Activated CD4-positive, alpha-beta T cell treated with anti-CD3 and anti-CD28 coated beads for 36 hours (primary cell): ENCODE results near the gene FZD1. TPM values are rescaled to one million over a fixed set of nuclear protein-coding genes. Genes with fewer than 3 reads are reported as not detected.

ENCODE experiments used
- ATAC-seq: fragments of 200-7000 bp; cut with Tn5 transposase; one replicate; pipeline ENCODE4 v1.10.0; 2021; ENCODE audit warnings: mild to moderate bottlenecking, moderate library complexity
- CTCF ChIA-PET: fragments of 350-600 bp; sonication (Branson Sonifier 250); formaldehyde crosslinking; loops from one replicate; lab custom pipeline; 2021; ENCODE audit warnings: antibody characterized with exemption; lab: Charles Lee
- POLR2A ChIA-PET: fragments of 350-600 bp; sonication (Branson Sonifier 250); formaldehyde crosslinking; loops from one replicate; lab custom pipeline; 2021; ENCODE audit warnings: antibody characterized with exemption, inconsistent platforms; lab: Charles Lee
- DNase-seq: peaks from one replicate; pipeline ENCODE4 v3.0.0-alpha.2; 2020
- H3K27ac Mint-ChIP-seq: one replicate; pipeline ENCODE4 v1.8.0; 2021; ENCODE audit warnings: mixed read lengths
- H3K27me3 Mint-ChIP-seq: one replicate; pipeline ENCODE4 v1.8.0; 2021; ENCODE audit warnings: mixed read lengths
- H3K36me3 Mint-ChIP-seq: one replicate; pipeline ENCODE4 v1.8.0; 2021; ENCODE audit warnings: low read depth, mixed read lengths
- H3K4me1 Mint-ChIP-seq: one replicate; pipeline ENCODE4 v1.8.0; 2021; ENCODE audit warnings: mixed read lengths
- H3K4me3 Mint-ChIP-seq: one replicate; pipeline ENCODE4 v1.8.0; 2021; ENCODE audit warnings: mild to moderate bottlenecking, moderate library complexity, mixed read lengths
- H3K9me3 Mint-ChIP-seq: one replicate; pipeline ENCODE4 v1.8.0; 2021; ENCODE audit warnings: low read depth, mixed read lengths
- intact Hi-C, 2 experiments: fragments of 100-400 bp; cut with DNase I in 1 of 2; cut with micrococcal nuclease in 1 of 2; formaldehyde crosslinking; loops; one replicate each; pipeline versions ENCODE4 v1.14.2 to v1.15.1; 2022 to 2024; cut with DNase I, micrococcal nuclease
- total RNA-seq, 2 experiments: library from RNA; stranded (reverse); gene quantifications; one replicate each; pipeline ENCODE4 v1.2.3, GENCODE V29; 2021

Gene FZD1
- total RNA-seq, 2 experiments from 2014 or later, result 0.47 to 0.69 TPM

DNA sequence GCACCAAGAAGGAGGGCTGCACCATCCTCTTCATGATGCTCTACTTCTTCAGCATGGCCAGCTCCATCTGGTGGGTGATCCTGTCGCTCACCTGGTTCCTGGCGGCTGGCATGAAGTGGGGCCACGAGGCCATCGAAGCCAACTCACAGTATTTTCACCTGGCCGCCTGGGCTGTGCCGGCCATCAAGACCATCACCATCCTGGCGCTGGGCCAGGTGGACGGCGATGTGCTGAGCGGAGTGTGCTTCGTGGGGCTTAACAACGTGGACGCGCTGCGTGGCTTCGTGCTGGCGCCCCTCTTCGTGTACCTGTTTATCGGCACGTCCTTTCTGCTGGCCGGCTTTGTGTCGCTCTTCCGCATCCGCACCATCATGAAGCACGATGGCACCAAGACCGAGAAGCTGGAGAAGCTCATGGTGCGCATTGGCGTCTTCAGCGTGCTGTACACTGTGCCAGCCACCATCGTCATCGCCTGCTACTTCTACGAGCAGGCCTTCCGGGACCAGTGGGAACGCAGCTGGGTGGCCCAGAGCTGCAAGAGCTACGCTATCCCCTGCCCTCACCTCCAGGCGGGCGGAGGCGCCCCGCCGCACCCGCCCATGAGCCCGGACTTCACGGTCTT is 1.9 kb downstream of the FZD1 start:
- Mint-ChIP-seq H3K36me3 (no peaks in the 10 kb centered on the region), H3K4me3 (peak overlapping the region; percentile 19), H3K27ac (no peak overlapping the region), H3K4me1 (peaks cover 8% of the 10 kb centered on the region), H3K9me3 (no peaks in the 10 kb centered on the region), H3K27me3 (peaks cover 35% of the 10 kb centered on the region)
- no peak for DNase-seq
- ChIA-PET CTCF (no interaction called here), POLR2A (no interaction called here)
- ATAC-seq, result no peak
- intact Hi-C loops, result loop anchor here (10.0 kb wide), 3 partner anchors 181 to 1179 kb away; partner anchors contain the start of genes GATAD1 (in 1 of the 2) and GTPBP10 (in 1 of the 2)

GRCh38 chr7:91266689-91267090 is 2.5 kb downstream of the FZD1 start:
- Mint-ChIP-seq H3K36me3 (no peaks in the 10 kb centered on the region), H3K4me3 (no peak overlapping the region)
- CTCF ChIA-PET, result no interaction called here

DNA sequence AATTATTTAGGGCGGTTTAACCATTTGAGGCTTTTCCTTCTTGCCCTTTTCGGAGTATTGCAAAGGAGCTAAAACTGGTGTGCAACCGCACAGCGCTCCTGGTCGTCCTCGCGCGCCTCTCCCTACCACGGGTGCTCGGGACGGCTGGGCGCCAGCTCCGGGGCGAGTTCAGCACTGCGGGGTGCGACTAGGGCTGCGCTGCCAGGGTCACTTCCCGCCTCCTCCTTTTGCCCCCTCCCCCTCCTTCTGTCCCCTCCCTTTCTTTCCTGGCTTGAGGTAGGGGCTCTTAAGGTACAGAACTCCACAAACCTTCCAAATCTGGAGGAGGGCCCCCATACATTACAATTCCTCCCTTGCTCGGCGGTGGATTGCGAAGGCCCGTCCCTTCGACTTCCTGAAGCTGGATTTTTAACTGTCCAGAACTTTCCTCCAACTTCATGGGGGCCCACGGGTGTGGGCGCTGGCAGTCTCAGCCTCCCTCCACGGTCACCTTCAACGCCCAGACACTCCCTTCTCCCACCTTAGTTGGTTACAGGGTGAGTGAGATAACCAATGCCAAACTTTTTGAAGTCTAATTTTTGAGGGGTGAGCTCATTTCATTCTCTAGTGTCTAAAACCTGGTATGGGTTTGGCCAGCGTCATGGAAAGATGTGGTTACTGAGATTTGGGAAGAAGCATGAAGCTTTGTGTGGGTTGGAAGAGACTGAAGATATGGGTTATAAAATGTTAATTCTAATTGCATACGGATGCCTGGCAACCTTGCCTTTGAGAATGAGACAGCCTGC is 3.1 kb downstream of the FZD1 start:
- Mint-ChIP-seq H3K4me1 (peaks cover 8% of the 10 kb centered on the region), H3K9me3 (no peaks in the 10 kb centered on the region), H3K27ac (no peak overlapping the region), H3K27me3 (peaks cover 29% of the 10 kb centered on the region), H3K36me3 (no peaks in the 10 kb centered on the region), H3K4me3 (no peak overlapping the region)
- ATAC-seq (no peak), DNase-seq (no peak)
- CTCF ChIA-PET, result no interaction called here
- POLR2A ChIA-PET, result no interaction called here
- intact Hi-C loops, result loop anchor here (10.0 kb wide), 3 partner anchors 183 to 1177 kb away; partner anchors contain the start of genes GATAD1 (in 1 of the 2) and GTPBP10 (in 1 of the 2)

More at GRCh38 chr7:91266689-91267090, 2.5 kb downstream of the FZD1 start:
- peaks cover 8% of the 10 kb centered on the region for H3K4me1 Mint-ChIP-seq
- H3K9me3 Mint-ChIP-seq, result no peaks in the 10 kb centered on the region
- DNase-seq (no peak), ATAC-seq (no peak)
- no peak overlapping the region for H3K27ac Mint-ChIP-seq
- POLR2A ChIA-PET, result no interaction called here
- H3K27me3 Mint-ChIP-seq, result peaks cover 34% of the 10 kb centered on the region
- intact Hi-C loops, result loop anchor here (10.0 kb wide), 3 partner anchors 182 to 1178 kb away; partner anchors contain the start of genes GATAD1 (in 1 of the 2) and GTPBP10 (in 1 of the 2)

- intact Hi-C loops, result no loop called here
- H3K4me1 Mint-ChIP-seq, result peaks cover 8% of the 10 kb centered on the region
- H3K4me3 Mint-ChIP-seq, result no peak overlapping the region
- CTCF ChIA-PET, result no interaction called here
- POLR2A ChIA-PET, result no interaction called here
- no peaks in the 10 kb centered on the region for H3K9me3 Mint-ChIP-seq
- peaks cover 13% of the 10 kb centered on the region for H3K27me3 Mint-ChIP-seq
- ATAC-seq (no peak), DNase-seq (no peak)
- no peaks in the 10 kb centered on the region for H3K36me3 Mint-ChIP-seq
- H3K27ac Mint-ChIP-seq, result no peak overlapping the region
Measured at GRCh38 chr7:91270372-91270771, 6.1 kb downstream of the FZD1 start.

DNA sequence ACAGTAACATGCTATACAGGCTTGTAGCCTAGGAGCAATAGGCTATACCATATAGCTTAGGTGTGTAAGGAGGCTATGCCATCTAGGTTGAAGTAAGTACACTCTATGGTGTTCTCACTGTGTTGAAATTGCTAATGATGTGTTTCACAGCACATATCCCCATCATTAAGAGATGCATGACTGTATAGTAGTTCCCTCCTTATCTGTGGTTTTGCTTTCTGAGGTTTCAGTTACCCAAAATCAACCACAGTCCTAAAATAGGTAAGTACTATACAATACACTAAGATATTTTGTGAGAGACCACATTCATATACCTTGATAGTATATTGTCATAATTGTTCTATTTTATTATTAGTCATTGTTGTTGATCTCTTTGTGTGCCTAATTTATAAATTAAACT is 12.7 kb downstream of the FZD1 start:
- ATAC-seq (no peak), DNase-seq (no peak)
- H3K4me1 Mint-ChIP-seq, result no peaks in the 10 kb centered on the region
- H3K36me3 Mint-ChIP-seq, result no peaks in the 10 kb centered on the region
- intact Hi-C loops, result no loop called here
- H3K4me3 Mint-ChIP-seq, result no peak overlapping the region
- no peaks in the 10 kb centered on the region for H3K9me3 Mint-ChIP-seq
- no peak overlapping the region for H3K27ac Mint-ChIP-seq
- POLR2A ChIA-PET, result no interaction called here
- CTCF ChIA-PET, result no interaction called here
- peaks cover 3% of the 10 kb centered on the region for H3K27me3 Mint-ChIP-seq

- Mint-ChIP-seq H3K27ac (no peak overlapping the region), H3K4me1 (no peaks in the 10 kb centered on the region), H3K27me3 (peaks cover 10% of the 10 kb centered on the region), H3K36me3 (no peaks in the 10 kb centered on the region), H3K4me3 (no peak overlapping the region), H3K9me3 (no peaks in the 10 kb centered on the region)
- ChIA-PET POLR2A (no interaction called here), CTCF (interaction anchor here (0.6 kb wide), 1 partner anchor 1061 kb away, joined by 3 read pairs; no protein-coding TSS in a partner anchor)
- intact Hi-C loops, result loop anchor here in 1 of 2 experiments (10.0 kb wide), 1 partner anchor 355 kb away; no protein-coding TSS in a partner anchor
- no peak for ATAC-seq
- no peak for DNase-seq
Measured at GRCh38 chr7:91280185-91280584, 16.0 kb downstream of the FZD1 start.

DNA sequence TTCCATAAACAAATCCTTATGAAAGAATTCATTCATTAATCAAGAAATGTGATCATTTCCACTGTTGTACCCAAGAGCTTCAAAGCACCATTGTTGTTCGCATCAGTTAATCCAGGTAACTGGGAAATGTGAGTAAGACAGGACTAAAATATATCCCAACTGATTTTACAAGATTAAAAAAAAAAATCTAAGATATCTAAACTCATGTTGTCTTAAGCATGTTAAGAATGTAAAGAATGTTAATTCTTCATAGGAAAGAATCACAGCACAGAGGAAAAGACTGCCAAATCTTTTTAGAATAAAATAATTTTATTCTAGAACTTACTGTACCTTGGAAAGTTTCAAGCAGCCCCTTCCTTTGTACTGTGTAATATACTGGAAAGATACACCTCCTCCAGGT is 16.4 kb downstream of the FZD1 start:
- CTCF ChIA-PET, result no interaction called here
- intact Hi-C loops, result loop anchor here in 1 of 2 experiments (10.0 kb wide), 1 partner anchor 354 kb away; no protein-coding TSS in a partner anchor

DNA sequence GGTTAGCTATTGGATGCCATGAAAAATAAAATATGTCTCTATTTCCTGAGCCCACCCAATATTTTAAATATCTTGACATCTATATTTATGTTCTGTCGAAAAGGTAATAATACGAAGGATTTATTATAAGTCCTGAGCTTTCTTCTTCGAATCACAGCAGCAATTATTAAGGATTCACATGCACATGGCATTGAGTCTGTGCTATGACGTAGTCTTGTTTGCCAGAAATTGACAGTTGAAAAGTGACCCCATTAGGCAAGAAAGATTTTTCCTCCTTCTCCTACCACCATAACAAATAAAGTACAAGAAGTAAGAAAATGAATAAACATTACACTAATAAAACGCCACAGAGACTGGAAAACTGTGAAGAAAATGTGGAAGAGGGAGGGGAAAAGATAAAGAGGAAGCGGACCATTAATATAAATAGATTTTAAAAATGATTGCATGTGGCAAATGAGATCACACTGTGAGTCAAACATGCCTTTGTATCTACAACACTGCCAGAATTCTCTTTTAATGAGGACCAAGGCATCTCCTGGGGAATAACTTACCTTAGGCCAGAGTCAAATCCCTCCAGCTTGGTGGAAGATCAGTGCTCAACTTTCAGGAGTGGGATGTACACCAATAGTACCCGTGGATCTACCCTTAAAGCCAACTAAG is 21.6 kb downstream of the FZD1 start:
- Mint-ChIP-seq H3K27me3 (peaks cover 9% of the 10 kb centered on the region), H3K36me3 (no peaks in the 10 kb centered on the region), H3K4me3 (no peak overlapping the region), H3K9me3 (no peaks in the 10 kb centered on the region), H3K4me1 (no peaks in the 10 kb centered on the region), H3K27ac (no peak overlapping the region)
- POLR2A ChIA-PET, result no interaction called here
- DNase-seq, result no peak
- no peak for ATAC-seq
- CTCF ChIA-PET, result interaction anchor here (1.3 kb wide), 1 partner anchor 11 kb away, joined by 3 read pairs; no protein-coding TSS in a partner anchor
- intact Hi-C loops, result loop anchor here (5.0 to 10.0 kb wide), 2 partner anchors 349 to 496 kb away; no protein-coding TSS in a partner anchor

More for the DNA sequence above, 16.4 kb downstream of the FZD1 start:
- Mint-ChIP-seq H3K4me1 (no peaks in the 10 kb centered on the region), H3K36me3 (no peaks in the 10 kb centered on the region), H3K4me3 (no peak overlapping the region), H3K9me3 (no peaks in the 10 kb centered on the region), H3K27ac (no peak overlapping the region), H3K27me3 (peaks cover 10% of the 10 kb centered on the region)
- POLR2A ChIA-PET, result no interaction called here
- ATAC-seq (no peak), DNase-seq (no peak)

DNA sequence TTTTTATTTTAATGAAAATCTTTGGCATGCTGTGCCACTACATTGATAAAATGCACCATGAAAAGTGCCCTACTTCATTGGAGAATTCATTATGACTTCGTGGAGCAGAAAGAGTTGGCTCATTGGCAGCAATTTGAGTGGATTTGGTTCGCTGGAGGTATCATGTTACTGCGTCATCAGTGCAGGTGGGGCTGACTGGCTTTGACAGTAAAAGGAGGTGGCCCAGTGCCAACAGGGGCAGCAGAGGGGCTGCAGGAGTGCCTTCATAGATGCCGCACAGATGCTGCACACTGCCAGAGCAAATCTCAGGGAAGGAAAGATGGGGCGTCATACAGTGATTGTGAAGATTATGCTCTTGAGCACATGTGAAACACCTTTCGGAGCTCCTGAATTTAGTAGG is 22.2 kb downstream of the FZD1 start:
- intact Hi-C loops, result loop anchor here (5.0 to 10.0 kb wide), 2 partner anchors 348 to 496 kb away; no protein-coding TSS in a partner anchor
- Mint-ChIP-seq H3K4me1 (no peaks in the 10 kb centered on the region), H3K9me3 (no peaks in the 10 kb centered on the region), H3K27me3 (peaks cover 9% of the 10 kb centered on the region), H3K27ac (no peak overlapping the region), H3K36me3 (no peaks in the 10 kb centered on the region), H3K4me3 (no peak overlapping the region)
- POLR2A ChIA-PET, result no interaction called here
- no peak for ATAC-seq
- no peak for DNase-seq
- CTCF ChIA-PET, result interaction anchor here (1.3 kb wide), 1 partner anchor 10 kb away, joined by 3 read pairs; no protein-coding TSS in a partner anchor

DNA sequence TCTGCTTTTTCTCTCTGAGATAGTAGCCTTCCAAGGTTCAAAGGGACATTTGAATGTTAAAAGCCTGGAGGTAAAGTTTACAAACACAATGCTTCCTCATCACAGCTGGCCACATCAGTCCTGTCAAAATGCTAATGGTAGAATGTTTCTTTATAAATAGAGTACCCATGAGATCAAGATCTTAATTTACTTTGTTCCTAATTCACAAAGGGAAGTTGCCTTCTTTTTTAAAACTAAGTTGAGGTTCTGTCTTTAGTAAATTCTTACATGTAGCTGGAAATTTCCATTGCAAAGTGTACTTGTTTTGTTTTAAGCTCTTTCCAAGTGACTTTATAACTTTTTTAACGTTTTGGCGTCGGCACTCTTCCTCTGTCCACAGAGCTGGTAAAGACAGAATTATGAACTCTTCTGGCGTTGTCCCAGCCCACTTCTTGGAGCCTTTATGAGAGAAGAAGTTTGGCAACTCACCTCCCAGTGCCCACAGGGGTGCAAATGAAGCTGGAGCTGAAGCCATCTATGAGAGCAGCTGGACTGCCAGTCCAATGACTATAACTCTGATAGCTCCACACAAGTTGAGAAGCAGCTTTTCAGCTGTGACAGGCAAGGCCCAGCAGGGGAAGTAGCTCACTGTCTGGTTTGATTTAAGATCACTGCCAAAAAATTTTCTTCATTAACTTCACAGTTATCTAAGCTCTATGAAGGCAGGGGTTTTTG is 23.3 kb downstream of the FZD1 start:
- POLR2A ChIA-PET, result no interaction called here
- no peaks in the 10 kb centered on the region for H3K36me3 Mint-ChIP-seq
- no peak overlapping the region for H3K27ac Mint-ChIP-seq
- no peak overlapping the region for H3K4me3 Mint-ChIP-seq
- ATAC-seq (no peak), DNase-seq (no peak)
- CTCF ChIA-PET, result no interaction called here
- H3K27me3 Mint-ChIP-seq, result peaks cover 7% of the 10 kb centered on the region
- intact Hi-C loops, result loop anchor here (1.0 to 10.0 kb wide), 3 partner anchors 347 to 495 kb away; no protein-coding TSS in a partner anchor
- no peaks in the 10 kb centered on the region for H3K4me1 Mint-ChIP-seq
- no peaks in the 10 kb centered on the region for H3K9me3 Mint-ChIP-seq
